HG03571 (cell line): ENCODE results near the gene OR52A1.

Experiments used
- ATAC-seq: cut with Tn5 transposase; IDR thresholded peaks from one replicate; pipeline ENCODE4 v1.9.1; 2021; ENCODE audit not compliant: unreplicated experiment

The OR52A1 gene

GRCh38 chr11:5136261-5136660 lies 18.3 kb downstream of the OR52A1 start:
- no peak for ATAC-seq

GRCh38 chr11:5131584-5132335 lies 22.8 kb downstream of the OR52A1 start:
- no peak for ATAC-seq

- no peak for ATAC-seq
Measured at GRCh38 chr11:5129457-5129877, 25.1 kb downstream of the OR52A1 start.

GRCh38 chr11:5124891-5125620 lies 29.5 kb downstream of the OR52A1 start:
- ATAC-seq, result no peak

GRCh38 chr11:5123802-5124521 lies 30.6 kb downstream of the OR52A1 start:
- ATAC-seq, result peak; percentile 91

GRCh38 chr11:5118893-5119292 lies 35.7 kb downstream of the OR52A1 start:
- no peak for ATAC-seq

GRCh38 chr11:5117588-5117987 lies 37.0 kb downstream of the OR52A1 start:
- ATAC-seq, result no peak

GRCh38 chr11:5115339-5115738 lies 39.2 kb downstream of the OR52A1 start:
- ATAC-seq, result no peak

GRCh38 chr11:5107285-5107684 lies 47.3 kb downstream of the OR52A1 start:
- no peak for ATAC-seq

- no peak for ATAC-seq
Measured at GRCh38 chr11:5103066-5103465, 51.5 kb downstream of the OR52A1 start.

GRCh38 chr11:5102246-5102645 lies 52.3 kb downstream of the OR52A1 start:
- ATAC-seq, result no peak

GRCh38 chr11:5096011-5096410 lies 58.5 kb downstream of the OR52A1 start:
- ATAC-seq, result no peak
